Upper lobe of left lung (tissue), 6 donors: Measurements from ENCODE around the gene TKFC. TPM values are rescaled to one million over a fixed set of nuclear protein-coding genes. Genes with fewer than 3 reads are reported as not detected.

Source experiments
- ATAC-seq, 2 donors: fragments of 200-7000 bp; cut with Tn5 transposase; one replicate each; pipeline ENCODE4 v1.9.1; 2022; ENCODE audit warnings: mild to moderate bottlenecking in 2 of 2, moderate library complexity in 2 of 2; ENCODE audit not compliant: low FRiP score in 2 of 2
- DNase-seq, 2 donors: peaks; one replicate each; pipeline ENCODE4 v3.0.0-alpha.2; 2019 to 2020
- H3K27ac ChIP-seq, 4 donors: fragments of 200-600 bp; sonication (generic); one replicate each; pipeline ENCODE4 v1.5.1; 2016 to 2019
- H3K27me3 ChIP-seq, 4 donors: fragments of 200-600 bp; sonication (generic); one replicate each; pipeline ENCODE4 v1.5.1; 2017 to 2019
- H3K36me3 ChIP-seq, 4 donors: fragments of 200-600 bp; sonication (generic); one replicate each; pipeline ENCODE4 v1.5.1; 2016 to 2019
- H3K4me1 ChIP-seq, 4 donors: fragments of 200-600 bp; sonication (generic); one replicate each; pipeline ENCODE4 v1.5.1; 2018 to 2019
- H3K4me3 ChIP-seq, 4 donors: fragments of 200-600 bp; sonication (generic); one replicate each; pipeline ENCODE4 v1.5.1; 2017 to 2019; ENCODE audit warnings: mild to moderate bottlenecking in 2 of 4, moderate library complexity in 1 of 4
- H3K9me3 ChIP-seq, 4 donors: fragments of 200-600 bp; sonication (generic); one replicate each; pipeline ENCODE4 v1.5.1; 2018 to 2019
- EP300 ChIP-seq, 4 donors: sonication (generic); formaldehyde crosslinking; IDR thresholded peaks; one replicate each; pipeline ENCODE4 v1.5.1; 2017; ENCODE audit warnings: antibody characterized with exemption in 4 of 4, control low read depth in 2 of 4
- POLR2A ChIP-seq, 4 donors: fragments of 450-650 bp; IDR thresholded peaks; one replicate each; pipeline ENCODE4 v1.5.1; 2016 to 2017; ENCODE audit warnings: antibody characterized with exemption in 4 of 4, mild to moderate bottlenecking in 2 of 4
- POLR2AphosphoS5 ChIP-seq, 2 donors: sonication (generic); formaldehyde crosslinking; IDR thresholded peaks; one replicate each; pipeline ENCODE4 v1.5.1; 2017; ENCODE audit warnings: antibody characterized with exemption in 2 of 2
- WGBS, 2 donors: methylation state at CpG; one replicate each; pipeline ENCODE4 v1.1.5; 2017 to 2018; 5-methylcytosine and 5-hydroxymethylcytosine counted together
- total RNA-seq, 6 donors: library from RNA; depleted of rRNA in 4 of 6; stranded (reverse); fragments of >200 nt in 4 of 6; gene quantifications; one replicate each; pipeline versions ENCODE4 v1.1.0 to v1.2.1, GENCODE V29; 2016 to 2021
- TF ChIP-seq, protein P1 (sequence below), 6 experiments: fragments of 450-650 bp in 4 of 6; fragments of 200-600 bp in 2 of 6; sonication (generic) in 2 of 6; IDR thresholded peaks; one replicate each; pipeline ENCODE4 v1.5.1; 2016 to 2019; ENCODE audit warnings: antibody characterized with exemption in 6 of 6
- donor health status: DM: no; HTN: no; CAD: no; lungs with moderate emphysema.
- donor health status: DM: no; HTN: yes; CAD: no; lungs with severe emphysema.

The TKFC gene
- total RNA-seq, 6 donors from 2014 or later, result 26.4 to 75.4 (median 36.1) TPM

DNA sequence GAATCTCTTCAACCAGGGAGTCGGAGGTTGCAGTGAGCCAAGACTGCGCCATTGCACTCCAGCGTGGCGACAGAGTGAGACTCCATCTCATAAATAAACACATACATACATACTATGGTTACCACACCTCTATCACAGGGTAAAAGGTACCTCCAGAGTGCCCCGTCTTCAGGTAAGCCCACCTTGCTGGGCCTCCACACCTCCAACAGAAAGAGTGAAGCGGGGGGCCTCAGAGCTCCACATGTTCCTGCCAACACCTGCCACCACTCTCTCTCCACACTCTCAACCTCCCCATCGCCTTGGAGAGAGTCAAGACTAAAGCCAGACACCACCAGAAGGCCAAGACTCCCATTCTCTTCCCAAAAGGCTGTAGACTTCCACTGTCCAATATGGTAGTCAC lies 27.6 kb upstream of the TKFC start:
- peaks cover 72 to 100% (median 90%) of the 10 kb centered on the region in 4 donors for H3K36me3 ChIP-seq
- WGBS, 2 donors, result 97% methylated on average over 7 of the region's 7 CpGs
- no peak overlapping the region for H3K4me3 ChIP-seq
- H3K4me1 ChIP-seq, result no peaks in the 10 kb centered on the region
- no peak for ATAC-seq
- no peaks in the 10 kb centered on the region for H3K27me3 ChIP-seq
- no peak for DNase-seq
- H3K27ac ChIP-seq, result no peak overlapping the region
- TF ChIP-seq, protein P1, sequence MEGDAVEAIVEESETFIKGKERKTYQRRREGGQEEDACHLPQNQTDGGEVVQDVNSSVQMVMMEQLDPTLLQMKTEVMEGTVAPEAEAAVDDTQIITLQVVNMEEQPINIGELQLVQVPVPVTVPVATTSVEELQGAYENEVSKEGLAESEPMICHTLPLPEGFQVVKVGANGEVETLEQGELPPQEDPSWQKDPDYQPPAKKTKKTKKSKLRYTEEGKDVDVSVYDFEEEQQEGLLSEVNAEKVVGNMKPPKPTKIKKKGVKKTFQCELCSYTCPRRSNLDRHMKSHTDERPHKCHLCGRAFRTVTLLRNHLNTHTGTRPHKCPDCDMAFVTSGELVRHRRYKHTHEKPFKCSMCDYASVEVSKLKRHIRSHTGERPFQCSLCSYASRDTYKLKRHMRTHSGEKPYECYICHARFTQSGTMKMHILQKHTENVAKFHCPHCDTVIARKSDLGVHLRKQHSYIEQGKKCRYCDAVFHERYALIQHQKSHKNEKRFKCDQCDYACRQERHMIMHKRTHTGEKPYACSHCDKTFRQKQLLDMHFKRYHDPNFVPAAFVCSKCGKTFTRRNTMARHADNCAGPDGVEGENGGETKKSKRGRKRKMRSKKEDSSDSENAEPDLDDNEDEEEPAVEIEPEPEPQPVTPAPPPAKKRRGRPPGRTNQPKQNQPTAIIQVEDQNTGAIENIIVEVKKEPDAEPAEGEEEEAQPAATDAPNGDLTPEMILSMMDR (IDR thresholded peaks at IDR 0.05), result no peak
- no peak for TF ChIP-seq EP300 (IDR thresholded peaks at IDR 0.05)
- no peak for TF ChIP-seq POLR2A (IDR thresholded peaks at IDR 0.05)
- TF ChIP-seq POLR2AphosphoS5 (IDR thresholded peaks at IDR 0.05), result no peak
- no peaks in the 10 kb centered on the region for H3K9me3 ChIP-seq

DNA sequence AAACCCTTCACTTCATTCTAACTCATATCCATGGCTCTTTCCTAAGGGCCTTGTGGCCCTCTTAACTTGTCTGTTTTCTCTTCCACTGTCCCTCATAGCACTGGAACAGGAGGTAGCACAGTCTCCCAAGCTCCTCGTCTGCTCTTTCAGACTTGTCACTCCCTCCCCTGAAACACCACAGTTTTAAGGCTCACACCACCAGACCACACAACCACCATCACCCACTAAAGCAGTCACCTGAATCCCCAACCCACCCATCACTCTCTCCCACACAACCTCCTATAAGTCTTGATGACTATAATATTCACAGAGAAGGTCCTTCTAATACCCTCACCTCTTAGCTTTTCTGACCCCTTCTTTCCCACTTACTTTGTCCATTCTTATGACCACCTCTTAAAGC lies 26.8 kb upstream of the TKFC start:
- ATAC-seq (no peak), DNase-seq (no peak)
- H3K36me3 ChIP-seq, result peaks cover 65 to 100% (median 89%) of the 10 kb centered on the region in 4 donors
- TF ChIP-seq POLR2AphosphoS5 (IDR thresholded peaks at IDR 0.05) (no peak), POLR2A (IDR thresholded peaks at IDR 0.05) (no peak), EP300 (IDR thresholded peaks at IDR 0.05) (no peak)
- TF ChIP-seq, protein P1 (IDR thresholded peaks at IDR 0.05), result no peak
- H3K27ac ChIP-seq, result no peak overlapping the region
- 86 to 87% methylated on average over 1 of the region's 1 CpG for WGBS, 2 donors
- H3K4me3 ChIP-seq, result no peak overlapping the region
- no peaks in the 10 kb centered on the region for H3K9me3 ChIP-seq
- no peaks in the 10 kb centered on the region for H3K4me1 ChIP-seq
- H3K27me3 ChIP-seq, result no peaks in the 10 kb centered on the region

DNA sequence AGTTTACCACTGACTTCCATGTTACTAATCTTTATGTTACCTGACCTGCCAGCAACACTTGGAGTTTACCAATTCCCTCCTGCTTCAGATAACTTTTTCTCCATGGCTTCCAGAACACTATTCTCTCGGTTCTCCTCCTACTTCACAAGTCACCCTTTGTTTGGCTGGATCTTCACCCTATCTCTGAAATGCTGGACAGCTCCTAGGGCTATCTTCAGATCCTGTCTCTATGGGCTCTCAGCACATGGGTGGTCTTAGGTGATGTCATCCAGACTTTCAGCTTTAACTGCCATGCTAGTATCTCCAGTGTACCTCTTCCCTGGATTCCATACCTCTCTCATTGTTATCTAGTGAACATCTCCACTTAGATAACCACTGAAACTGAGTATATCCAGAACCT lies 25.7 kb upstream of the TKFC start:
- no peak overlapping the region for H3K4me3 ChIP-seq
- DNase-seq (no peak), ATAC-seq (no peak)
- H3K27me3 ChIP-seq, result no peaks in the 10 kb centered on the region
- H3K27ac ChIP-seq, result no peak overlapping the region
- 77 to 92% methylated on average over 1 of the region's 1 CpG for WGBS, 2 donors
- peaks cover 64 to 100% (median 89%) of the 10 kb centered on the region in 4 donors for H3K36me3 ChIP-seq
- no peaks in the 10 kb centered on the region for H3K4me1 ChIP-seq
- TF ChIP-seq POLR2A (IDR thresholded peaks at IDR 0.05), result no peak
- TF ChIP-seq, protein P1 (IDR thresholded peaks at IDR 0.05), result no peak
- no peak for TF ChIP-seq EP300 (IDR thresholded peaks at IDR 0.05)
- no peak for TF ChIP-seq POLR2AphosphoS5 (IDR thresholded peaks at IDR 0.05)
- no peaks in the 10 kb centered on the region for H3K9me3 ChIP-seq

DNA sequence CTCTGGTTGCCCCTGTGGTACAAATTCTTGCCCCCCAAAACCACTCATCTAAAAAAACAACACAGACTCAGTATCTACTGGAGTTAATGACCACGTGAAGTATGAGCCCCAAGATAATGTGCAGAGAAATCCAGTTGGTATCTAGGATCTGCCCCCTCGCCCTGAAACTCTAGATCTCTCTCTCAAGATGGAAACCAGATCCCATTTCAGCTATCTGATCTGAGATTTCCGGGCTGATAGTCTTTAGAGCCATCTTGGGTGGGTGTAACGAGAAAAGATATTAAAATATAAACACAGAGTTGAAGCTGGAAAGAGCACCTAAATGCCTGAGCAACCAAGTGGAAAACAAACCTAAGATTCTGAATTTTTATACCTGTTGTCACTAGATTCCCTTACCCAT lies 23.9 kb upstream of the TKFC start:
- Histone ChIP-seq H3K4me1 (no peaks in the 10 kb centered on the region), H3K4me3 (no peak overlapping the region), H3K9me3 (no peaks in the 10 kb centered on the region), H3K36me3 (peaks cover 63 to 100% (median 89%) of the 10 kb centered on the region in 4 donors), H3K27ac (no peak overlapping the region), H3K27me3 (no peaks in the 10 kb centered on the region)
- TF ChIP-seq POLR2AphosphoS5 (IDR thresholded peaks at IDR 0.05) (no peak), EP300 (IDR thresholded peaks at IDR 0.05) (no peak), POLR2A (IDR thresholded peaks at IDR 0.05) (no peak)
- TF ChIP-seq, protein P1 (IDR thresholded peaks at IDR 0.05), result no peak
- ATAC-seq (no peak), DNase-seq (no peak)
- WGBS, 2 donors, result 92 to 96% methylated on average over 4 of the region's 4 CpGs

DNA sequence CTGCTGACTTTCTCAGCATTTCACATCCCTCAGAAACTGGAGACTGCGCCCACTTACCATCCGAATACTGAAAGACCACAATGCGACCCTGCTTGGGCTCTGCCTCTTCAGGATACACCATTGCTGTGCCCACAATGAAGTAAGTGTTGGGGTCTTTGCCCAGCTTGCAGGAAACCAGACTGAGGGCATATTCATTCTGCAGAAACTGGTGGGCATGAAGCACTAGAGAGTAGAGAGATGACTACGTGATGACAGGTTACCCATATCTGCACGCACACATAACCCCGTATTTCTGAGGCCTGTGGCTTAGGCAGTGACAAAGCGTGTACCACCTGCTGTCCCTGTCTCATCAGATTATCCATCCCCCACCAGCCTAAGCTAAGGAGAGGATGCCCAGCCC lies 23.3 kb upstream of the TKFC start:
- TF ChIP-seq POLR2AphosphoS5 (IDR thresholded peaks at IDR 0.05), result no peak
- no peak for TF ChIP-seq EP300 (IDR thresholded peaks at IDR 0.05)
- no peak for TF ChIP-seq POLR2A (IDR thresholded peaks at IDR 0.05)
- TF ChIP-seq, protein P1 (IDR thresholded peaks at IDR 0.05), result no peak
- Histone ChIP-seq H3K9me3 (no peaks in the 10 kb centered on the region), H3K36me3 (peaks cover 67 to 100% (median 90%) of the 10 kb centered on the region in 4 donors), H3K4me1 (no peaks in the 10 kb centered on the region), H3K27ac (no peak overlapping the region), H3K27me3 (no peaks in the 10 kb centered on the region), H3K4me3 (no peak overlapping the region)
- no peak for DNase-seq
- no peak for ATAC-seq
- WGBS, 2 donors, result 86% methylated on average over 7 of the region's 7 CpGs
